ENCODE data around the gene A2M. TPM values are rescaled to one million over a fixed set of nuclear protein-coding genes. Genes with fewer than 3 reads are reported as not detected.

A2M gene
- total and polyA plus RNA-seq, 4 donors: 1,731 to 2,622 (median 2,052) TPM

GRCh38 chr12:9064815-9065606, 50.7 kb downstream of the A2M start:
- peak; percentile 9 for TF ChIP-seq MAX (IDR thresholded peaks at IDR 0.05)
- TF ChIP-seq ATF3 (IDR thresholded peaks at IDR 0.05): no peak
- TF ChIP-seq RXRA (IDR thresholded peaks at IDR 0.05): peak; percentile 46 to 57
- TF ChIP-seq YY1 (IDR thresholded peaks at IDR 0.05): peak; percentile 15
- TF ChIP-seq TAF1 (conservative IDR thresholded peaks at IDR 0.05): no peak
- TF ChIP-seq HNF4G (IDR thresholded peaks at IDR 0.05): no peak
- TF ChIP-seq JUND (IDR thresholded peaks at IDR 0.05): no peak
- TF ChIP-seq HNF4A (conservative IDR thresholded peaks at IDR 0.05): peak in 1 of 2 donors; percentile 5
- peak; percentile 39 for TF ChIP-seq SP1 (IDR thresholded peaks at IDR 0.05)
- peak in 1 of 2 donors; percentile 79 for TF ChIP-seq GABPA (IDR thresholded peaks at IDR 0.05 in 1 of 2, conservative IDR thresholded peaks at IDR 0.05 in 1 of 2)
- peak; percentile 56 for TF ChIP-seq REST (IDR thresholded peaks at IDR 0.05)
- H3K9ac ChIP-seq (ENCODE audit: low read depth in 1 of 2, low read length in 2 of 2): peak overlapping the region; percentile 80 to 93
- peak; percentile 77 for DNase-seq (ENCODE audit: low spot score)
- H3K4me3 ChIP-seq (ENCODE audit: low read depth in 1 of 3, low read length in 3 of 3): peak overlapping the region; percentile 57 to 96 (median 79)
- H3K36me3 ChIP-seq (ENCODE audit: control insufficient read depth in 4 of 4, insufficient read depth in 3 of 4, low read depth in 1 of 4, low read length in 3 of 4): peaks cover 3 to 28% (median 27%) of the 10 kb centered on the region in 4 donors
- H3K27me3 ChIP-seq (ENCODE audit: control insufficient read depth in 4 of 4, insufficient read depth in 4 of 4, low read length in 3 of 4): no peaks in the 10 kb centered on the region
- WGBS: 13% methylated on average over 45 of the region's 45 CpGs
- no peaks in the 10 kb centered on the region for H3K9me3 ChIP-seq (ENCODE audit: control insufficient read depth in 4 of 4, low read length in 3 of 4)
- peaks cover 4 to 25% (median 9%) of the 10 kb centered on the region in 4 donors for H3K4me1 ChIP-seq (ENCODE audit: control insufficient read depth in 4 of 4, insufficient read depth in 4 of 4, low read length in 3 of 4)
- peak overlapping the region; percentile 97 to 99 for H3K27ac ChIP-seq (ENCODE audit: low read depth in 1 of 2, low read length in 2 of 2)

GRCh38 chr12:9064201-9064814, 51.4 kb downstream of the A2M start:
- no peaks in the 10 kb centered on the region for H3K27me3 ChIP-seq (ENCODE audit: control insufficient read depth in 4 of 4, insufficient read depth in 4 of 4, low read length in 3 of 4)
- H3K9me3 ChIP-seq (ENCODE audit: control insufficient read depth in 4 of 4, low read length in 3 of 4): no peaks in the 10 kb centered on the region
- peaks cover 3 to 25% (median 20%) of the 10 kb centered on the region in 4 donors for H3K36me3 ChIP-seq (ENCODE audit: control insufficient read depth in 4 of 4, insufficient read depth in 3 of 4, low read depth in 1 of 4, low read length in 3 of 4)
- 2% methylated on average over 51 of the region's 51 CpGs for WGBS
- DNase-seq (ENCODE audit: low spot score): peak; percentile 46
- peak overlapping the region; percentile 80 to 93 for H3K9ac ChIP-seq (ENCODE audit: low read depth in 1 of 2, low read length in 2 of 2)
- peak overlapping the region; percentile 57 to 96 (median 79) for H3K4me3 ChIP-seq (ENCODE audit: low read depth in 1 of 3, low read length in 3 of 3)
- H3K4me1 ChIP-seq (ENCODE audit: control insufficient read depth in 4 of 4, insufficient read depth in 4 of 4, low read length in 3 of 4): peaks cover 4 to 21% (median 9%) of the 10 kb centered on the region in 4 donors
- H3K27ac ChIP-seq (ENCODE audit: low read depth in 1 of 2, low read length in 2 of 2): peak overlapping the region; percentile 97 to 99
- TF ChIP-seq RXRA (IDR thresholded peaks at IDR 0.05) (no peak), GABPA (IDR thresholded peaks at IDR 0.05 in 1 of 2, conservative IDR thresholded peaks at IDR 0.05 in 1 of 2) (no peak), NR2F2 (IDR thresholded peaks at IDR 0.05) (no peak), EGR1 (IDR thresholded peaks at IDR 0.05; ENCODE audit: low read depth in 2 of 2) (no peak), FOXA2 (IDR thresholded peaks at IDR 0.05) (no peak), YY1 (IDR thresholded peaks at IDR 0.05) (peak; percentile 92), MAX (IDR thresholded peaks at IDR 0.05) (no peak), RAD21 (IDR thresholded peaks at IDR 0.05) (peak; percentile 70 to 75), REST (IDR thresholded peaks at IDR 0.05) (peak; percentile 36), SP1 (IDR thresholded peaks at IDR 0.05) (no peak), HNF4G (IDR thresholded peaks at IDR 0.05) (no peak), ZBTB33 (IDR thresholded peaks at IDR 0.05) (no peak), FOXA1 (IDR thresholded peaks at IDR 0.05) (no peak), ATF3 (IDR thresholded peaks at IDR 0.05) (no peak), HNF4A (conservative IDR thresholded peaks at IDR 0.05) (no peak), JUND (IDR thresholded peaks at IDR 0.05) (no peak), TAF1 (conservative IDR thresholded peaks at IDR 0.05) (peak; percentile 7)

All from liver (tissue), 9 donors.